ENCODE data around the gene MAGI1. TPM values are rescaled to one million over a fixed set of nuclear protein-coding genes. Genes with fewer than 3 reads are reported as not detected.

MAGI1 gene
- total RNA-seq, 4 donors from 2014 or later = 42.4 to 71.6 (median 50.2) TPM

DNA sequence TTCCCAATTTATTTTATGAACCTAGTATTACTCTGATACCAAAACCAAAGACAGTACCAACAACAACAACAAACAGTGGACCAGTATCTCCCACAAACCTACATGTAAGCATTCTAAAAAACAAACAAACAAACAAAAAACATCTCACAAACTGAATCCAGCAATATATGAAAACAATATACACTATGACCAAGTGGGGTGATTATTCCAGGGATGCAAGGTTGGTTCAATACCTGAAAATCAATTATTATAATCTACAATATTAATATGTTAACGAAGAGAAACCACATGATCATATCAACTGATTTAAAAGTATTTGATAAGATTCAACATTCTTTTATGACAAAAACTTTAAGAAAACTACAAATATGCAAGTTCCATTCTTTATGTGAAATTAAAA lies 391.3 kb downstream of the MAGI1 start:
- TF ChIP-seq POLR2A (IDR thresholded peaks at IDR 0.05) = no peak
- TF ChIP-seq, protein P1, sequence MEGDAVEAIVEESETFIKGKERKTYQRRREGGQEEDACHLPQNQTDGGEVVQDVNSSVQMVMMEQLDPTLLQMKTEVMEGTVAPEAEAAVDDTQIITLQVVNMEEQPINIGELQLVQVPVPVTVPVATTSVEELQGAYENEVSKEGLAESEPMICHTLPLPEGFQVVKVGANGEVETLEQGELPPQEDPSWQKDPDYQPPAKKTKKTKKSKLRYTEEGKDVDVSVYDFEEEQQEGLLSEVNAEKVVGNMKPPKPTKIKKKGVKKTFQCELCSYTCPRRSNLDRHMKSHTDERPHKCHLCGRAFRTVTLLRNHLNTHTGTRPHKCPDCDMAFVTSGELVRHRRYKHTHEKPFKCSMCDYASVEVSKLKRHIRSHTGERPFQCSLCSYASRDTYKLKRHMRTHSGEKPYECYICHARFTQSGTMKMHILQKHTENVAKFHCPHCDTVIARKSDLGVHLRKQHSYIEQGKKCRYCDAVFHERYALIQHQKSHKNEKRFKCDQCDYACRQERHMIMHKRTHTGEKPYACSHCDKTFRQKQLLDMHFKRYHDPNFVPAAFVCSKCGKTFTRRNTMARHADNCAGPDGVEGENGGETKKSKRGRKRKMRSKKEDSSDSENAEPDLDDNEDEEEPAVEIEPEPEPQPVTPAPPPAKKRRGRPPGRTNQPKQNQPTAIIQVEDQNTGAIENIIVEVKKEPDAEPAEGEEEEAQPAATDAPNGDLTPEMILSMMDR (IDR thresholded peaks at IDR 0.05) = no peak
- H3K4me3 ChIP-seq (ENCODE audit: low read depth, poor library complexity, severe bottlenecking) = no peak overlapping the region
- WGBS, 2 donors = 90 to 91% methylated on average over 1 of the region's 1 CpG
- intact Hi-C loops (cut with DNase I; ENCODE audit: low total_unique reads) = no loop called here
- no peak for DNase-seq (ENCODE audit: low spot score in 2 of 2)

DNA sequence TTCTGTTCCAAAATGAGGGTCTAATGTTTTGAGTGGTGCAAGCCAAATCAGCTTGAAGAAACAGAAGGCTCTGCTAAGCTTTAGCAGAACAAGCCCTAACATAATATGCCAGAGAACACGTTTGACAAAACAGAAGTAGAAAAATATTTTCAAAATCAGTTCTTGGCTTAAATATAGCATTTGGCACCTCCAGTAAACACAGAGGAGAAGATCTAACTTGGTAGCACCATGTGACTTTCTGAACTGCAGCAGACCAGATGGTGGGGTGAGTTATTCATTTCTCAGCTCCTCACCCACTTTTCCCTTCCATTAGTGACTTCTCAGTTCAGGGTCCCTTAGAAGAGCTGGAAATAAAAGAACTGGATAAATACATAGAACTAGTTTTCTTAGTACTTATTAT lies 395.8 kb downstream of the MAGI1 start:
- 14 to 17% methylated on average over 1 of the region's 1 CpG for WGBS, 2 donors
- TF ChIP-seq, protein P1 (IDR thresholded peaks at IDR 0.05) = no peak
- TF ChIP-seq POLR2A (IDR thresholded peaks at IDR 0.05) = no peak
- H3K4me3 ChIP-seq (ENCODE audit: low read depth, poor library complexity, severe bottlenecking) = no peak overlapping the region
- DNase-seq (ENCODE audit: low spot score in 2 of 2) = no peak
- intact Hi-C loops (cut with DNase I; ENCODE audit: low total_unique reads) = no loop called here

DNA sequence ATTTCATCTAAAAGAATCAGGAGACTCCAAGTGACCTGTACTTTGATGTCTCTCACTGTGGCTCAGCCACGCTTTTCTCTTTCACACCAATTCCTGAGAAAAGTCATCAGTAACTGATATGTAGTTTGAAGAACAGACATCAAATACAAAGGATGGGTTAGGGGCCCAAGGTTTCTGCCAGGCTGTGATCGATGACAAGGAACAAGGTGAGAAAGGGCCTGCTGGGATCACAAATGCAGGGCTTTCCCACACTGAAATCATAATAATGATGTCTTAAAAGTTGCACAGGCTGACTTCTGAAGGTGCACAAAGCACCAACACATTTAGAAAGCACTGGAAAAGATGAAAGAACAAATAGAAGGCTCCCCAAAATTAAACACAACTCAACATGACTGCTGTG lies 396.9 kb downstream of the MAGI1 start:
- intact Hi-C loops (cut with DNase I; ENCODE audit: low total_unique reads) = no loop called here
- WGBS, 2 donors = 66 to 69% methylated on average over 2 of the region's 2 CpGs
- no peak overlapping the region for H3K4me3 ChIP-seq (ENCODE audit: low read depth, poor library complexity, severe bottlenecking)
- TF ChIP-seq, protein P1 (IDR thresholded peaks at IDR 0.05) = no peak
- TF ChIP-seq POLR2A (IDR thresholded peaks at IDR 0.05) = no peak
- no peak for DNase-seq (ENCODE audit: low spot score in 2 of 2)

GRCh38 chr3:65641045-65641444 lies 397.7 kb downstream of the MAGI1 start:
- H3K4me3 ChIP-seq (ENCODE audit: low read depth, poor library complexity, severe bottlenecking) = no peak overlapping the region
- 64 to 81% methylated on average over 4 of the region's 4 CpGs for WGBS, 2 donors
- TF ChIP-seq, protein P1 (IDR thresholded peaks at IDR 0.05) = no peak
- TF ChIP-seq POLR2A (IDR thresholded peaks at IDR 0.05) = no peak
- intact Hi-C loops (cut with DNase I; ENCODE audit: low total_unique reads) = no loop called here
- DNase-seq (ENCODE audit: low spot score in 2 of 2) = no peak

DNA sequence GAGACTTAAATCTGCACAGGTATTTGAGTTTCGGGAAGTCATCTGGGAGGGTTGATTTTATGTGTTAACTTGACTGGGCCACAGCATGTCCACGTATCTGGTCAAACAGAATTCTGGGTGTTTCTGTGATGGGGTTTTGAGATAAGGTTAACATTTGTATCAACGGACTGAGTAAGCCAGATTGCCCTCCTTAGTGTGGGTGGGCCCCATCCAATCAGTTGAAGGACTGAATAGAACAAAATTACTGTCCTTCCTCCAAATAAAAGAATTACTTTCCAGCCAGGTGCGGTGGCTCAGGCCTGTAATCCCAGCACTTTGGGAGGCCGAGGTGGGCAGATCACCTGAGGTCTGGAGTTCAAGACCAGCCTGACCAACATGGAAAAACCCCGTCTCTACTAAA lies 399.3 kb downstream of the MAGI1 start:
- intact Hi-C loops (cut with DNase I; ENCODE audit: low total_unique reads) = no loop called here
- no peak for DNase-seq (ENCODE audit: low spot score in 2 of 2)
- no peak for TF ChIP-seq POLR2A (IDR thresholded peaks at IDR 0.05)
- TF ChIP-seq, protein P1 (IDR thresholded peaks at IDR 0.05) = no peak
- H3K4me3 ChIP-seq (ENCODE audit: low read depth, poor library complexity, severe bottlenecking) = no peak overlapping the region
- 98 to 99% methylated on average over 6 of the region's 6 CpGs for WGBS, 2 donors

- DNase-seq (ENCODE audit: low spot score in 2 of 2) = no peak
- TF ChIP-seq, protein P1 (IDR thresholded peaks at IDR 0.05) = no peak
- no peak for TF ChIP-seq POLR2A (IDR thresholded peaks at IDR 0.05)
- intact Hi-C loops (cut with DNase I; ENCODE audit: low total_unique reads) = no loop called here
- H3K4me3 ChIP-seq (ENCODE audit: low read depth, poor library complexity, severe bottlenecking) = no peak overlapping the region
- 94 to 96% methylated on average over 6 of the region's 6 CpGs for WGBS, 2 donors
These were observed 400.4 kb downstream of the MAGI1 start for GRCh38 chr3:65638301-65638700.

All from lower leg skin (tissue), 4 donors.